Mesenchymal stem cell (in vitro differentiated cells and primary cell): Measurements from ENCODE around the gene ELMO1.

Experiments
- DNase-seq: peaks from one replicate; pipeline ENCODE4 v3.0.0-alpha.2; 2013
- H2AFZ ChIP-seq: one replicate; pipeline ENCODE4 v1.6.1; 2013; ENCODE audit warnings: low read depth, mild to moderate bottlenecking, control low read depth, inconsistent platforms, low read length, moderate library complexity
- H2AK5ac ChIP-seq: 2 replicates; pipeline ENCODE4 v1.6.1; 2013; ENCODE audit warnings: low read length, moderate library complexity, mild to moderate bottlenecking, inconsistent platforms; ENCODE audit not compliant: severe bottlenecking
- H2BK120ac ChIP-seq: one replicate; pipeline ENCODE4 v1.6.1; 2013; ENCODE audit warnings: low read depth, mild to moderate bottlenecking, inconsistent platforms, low read length, moderate library complexity
- H2BK12ac ChIP-seq, 2 experiments: one replicate each; pipeline ENCODE4 v1.6.1; 2013; ENCODE audit warnings: inconsistent platforms in 2 of 2, low read length in 2 of 2, mild to moderate bottlenecking in 2 of 2, moderate library complexity in 2 of 2, control low read depth in 1 of 2
- H2BK15ac ChIP-seq: one replicate; pipeline ENCODE4 v1.6.1; 2013; ENCODE audit warnings: mild to moderate bottlenecking, low read depth, inconsistent platforms; ENCODE audit not compliant: poor library complexity, severe bottlenecking
- H2BK5ac ChIP-seq: 2 replicates; pipeline ENCODE4 v1.6.1; 2013; ENCODE audit warnings: low read depth, mild to moderate bottlenecking, low read length, control low read depth, inconsistent platforms; ENCODE audit not compliant: poor library complexity, severe bottlenecking
- H3K14ac ChIP-seq, 2 experiments: one replicate each; pipeline ENCODE4 v1.6.1; 2013; ENCODE audit warnings: inconsistent platforms in 2 of 2, low read length in 2 of 2, control low read depth in 1 of 2, mild to moderate bottlenecking in 1 of 2, moderate library complexity in 1 of 2
- H3K18ac ChIP-seq, 2 experiments: one replicate each; pipeline ENCODE4 v1.6.1; 2013; ENCODE audit warnings: inconsistent platforms in 2 of 2, low read length in 2 of 2, control low read depth in 1 of 2, low read depth in 1 of 2, mild to moderate bottlenecking in 1 of 2
- H3K23ac ChIP-seq, 2 experiments: one replicate each; pipeline ENCODE4 v1.6.1; 2013; ENCODE audit warnings: inconsistent platforms in 2 of 2, low read length in 2 of 2, mild to moderate bottlenecking in 2 of 2, moderate library complexity in 2 of 2, control low read depth in 1 of 2
- H3K27ac ChIP-seq: 2 replicates; pipeline ENCODE4 v1.5.1; 2013; ENCODE audit warnings: mild to moderate bottlenecking, moderate library complexity, low read length, control low read depth, inconsistent platforms; ENCODE audit not compliant: poor library complexity, severe bottlenecking
- H3K27me3 ChIP-seq, 2 experiments: 2 replicates each; pipeline versions ENCODE4 v1.6.1 to v1.7.0; 2013; ENCODE audit warnings: low read length in 2 of 2, mild to moderate bottlenecking in 2 of 2, moderate library complexity in 2 of 2, control low read depth in 1 of 2, inconsistent platforms in 1 of 2; ENCODE audit not compliant: control insufficient read depth in 1 of 2, insufficient read depth in 1 of 2
- H3K36me3 ChIP-seq, 2 experiments: 2 replicates each; pipeline versions ENCODE4 v1.6.1 to v1.7.0; 2013; ENCODE audit warnings: low read length in 2 of 2, control low read depth in 1 of 2, inconsistent platforms in 1 of 2, low read depth in 1 of 2, mild to moderate bottlenecking in 1 of 2; ENCODE audit not compliant: insufficient read depth in 2 of 2, control insufficient read depth in 1 of 2
- H3K4ac ChIP-seq, 2 experiments: one replicate each; pipeline ENCODE4 v1.6.1; 2013; ENCODE audit warnings: inconsistent platforms in 2 of 2, low read length in 2 of 2, mild to moderate bottlenecking in 2 of 2, moderate library complexity in 2 of 2, control low read depth in 1 of 2, low read depth in 1 of 2
- H3K4me1 ChIP-seq: 2 replicates; pipeline ENCODE4 v1.6.1; 2013; ENCODE audit warnings: low read depth, low read length, control low read depth; ENCODE audit not compliant: control insufficient read depth, insufficient read depth
- H3K4me2 ChIP-seq: 2 replicates; pipeline ENCODE4 v1.6.1; 2013; ENCODE audit warnings: low read length, mild to moderate bottlenecking, inconsistent platforms; ENCODE audit not compliant: poor library complexity, severe bottlenecking
- H3K4me3 ChIP-seq, 2 experiments: 2 replicates each; pipeline versions ENCODE4 v1.5.1 to v1.7.0; 2013; ENCODE audit warnings: low read length in 2 of 2, mild to moderate bottlenecking in 2 of 2, control low read depth in 1 of 2, low read depth in 1 of 2; ENCODE audit not compliant: insufficient read depth in 1 of 2
- H3K79me1 ChIP-seq: replicated peaks from 2 replicates; pipeline ENCODE4 v1.6.1; 2013; ENCODE audit warnings: mild to moderate bottlenecking, control low read depth, low read length, inconsistent platforms; ENCODE audit not compliant: poor library complexity, severe bottlenecking
- H3K9ac ChIP-seq: 2 replicates; pipeline ENCODE4 v1.7.0; 2013; ENCODE audit warnings: mild to moderate bottlenecking, low read length, moderate library complexity
- H3K9me3 ChIP-seq: 2 replicates; pipeline ENCODE4 v1.7.0; 2013; ENCODE audit warnings: mild to moderate bottlenecking, low read length; ENCODE audit not compliant: control insufficient read depth
- H4K8ac ChIP-seq: one replicate; pipeline ENCODE4 v1.6.1; 2013; ENCODE audit warnings: inconsistent platforms, mild to moderate bottlenecking, low read length, moderate library complexity
- H4K91ac ChIP-seq: one replicate; pipeline ENCODE4 v1.6.1; 2013; ENCODE audit warnings: mild to moderate bottlenecking, low read length, inconsistent platforms
- WGBS: methylation state at CpG from one replicate; pipeline ENCODE4 v1.1.7; 2013; ENCODE audit warnings: mixed read lengths; 5-methylcytosine and 5-hydroxymethylcytosine counted together

Gene ELMO1

DNA sequence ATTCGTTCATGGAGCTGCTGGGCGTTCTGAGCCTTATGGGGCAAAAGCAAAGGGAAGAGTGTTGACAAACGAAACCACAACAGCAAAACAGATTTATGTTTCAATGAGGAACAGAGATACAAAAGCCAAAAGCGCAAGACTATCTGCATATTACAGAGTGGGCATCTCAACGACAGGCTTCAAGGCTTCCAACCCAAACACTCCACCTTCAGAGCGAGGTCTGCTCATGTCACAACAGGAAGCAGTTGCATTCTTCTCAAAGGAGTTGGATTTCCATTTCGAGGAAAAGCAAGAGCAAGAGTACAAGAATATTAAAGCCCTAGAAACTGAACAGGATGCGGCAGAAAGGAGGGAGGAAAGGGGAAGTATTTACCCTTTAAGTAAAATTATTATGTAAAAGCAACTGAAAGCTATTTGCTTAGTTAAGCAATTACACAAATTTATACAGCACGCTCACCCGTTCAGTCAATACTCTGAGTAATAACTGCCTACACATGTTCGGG lies 189.3 kb downstream of the ELMO1 start:
- Histone ChIP-seq H2AK5ac (no peak overlapping the region), H2BK12ac (no peak overlapping the region), H3K18ac (no peak overlapping the region), H4K91ac (no peak overlapping the region), H3K4me3 (no peak overlapping the region), H3K27me3 (no peaks in the 10 kb centered on the region), H3K9me3 (no peaks in the 10 kb centered on the region), H3K79me1 (no peaks in the 10 kb centered on the region), H3K36me3 (no peaks in the 10 kb centered on the region), H3K4me1 (no peaks in the 10 kb centered on the region), H3K4me2 (no peak overlapping the region), H2BK5ac (no peak overlapping the region), H2BK15ac (no peak overlapping the region), H3K27ac (no peak overlapping the region), H2AFZ (no peak overlapping the region), H3K23ac (no peak overlapping the region), H3K4ac (no peak overlapping the region), H4K8ac (no peak overlapping the region), H2BK120ac (no peak overlapping the region), H3K9ac (no peak overlapping the region), H3K14ac (no peak overlapping the region)
- whole genome bisulfite sequencing: 80% methylated on average over 9 of the region's 11 CpGs
- DNase-seq: no peak

DNA sequence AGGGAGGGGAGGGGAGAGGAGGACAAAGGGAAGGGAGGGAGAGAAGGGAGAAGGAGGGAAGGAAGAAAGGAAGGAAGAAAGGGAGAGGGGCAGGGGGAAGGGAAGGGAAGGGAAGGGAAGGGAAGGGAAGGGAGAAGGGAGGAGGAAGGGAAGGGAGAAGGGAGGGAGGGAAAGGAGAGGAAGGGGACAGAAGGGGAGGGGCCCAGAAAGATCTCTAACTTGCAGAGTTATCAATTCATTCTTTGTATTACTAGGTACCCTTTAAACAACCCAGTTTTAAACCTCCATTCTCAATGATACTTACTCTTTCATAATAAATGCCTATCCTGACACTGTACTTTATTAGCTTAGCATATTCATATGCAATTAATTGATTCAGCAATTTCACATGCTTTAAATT lies 192.0 kb downstream of the ELMO1 start:
- H4K91ac ChIP-seq: no peak overlapping the region
- no peaks in the 10 kb centered on the region for H3K36me3 ChIP-seq
- H2AFZ ChIP-seq: no peak overlapping the region
- no peaks in the 10 kb centered on the region for H3K9me3 ChIP-seq
- no peak overlapping the region for H3K4me2 ChIP-seq
- H3K9ac ChIP-seq: no peak overlapping the region
- no peak overlapping the region for H2BK15ac ChIP-seq
- H3K23ac ChIP-seq: no peak overlapping the region
- H2AK5ac ChIP-seq: no peak overlapping the region
- no peak overlapping the region for H2BK120ac ChIP-seq
- H3K14ac ChIP-seq: no peak overlapping the region
- no peak overlapping the region for H3K4ac ChIP-seq
- no peak overlapping the region for H3K27ac ChIP-seq
- H4K8ac ChIP-seq: no peak overlapping the region
- no peak overlapping the region for H2BK12ac ChIP-seq
- H3K27me3 ChIP-seq: no peaks in the 10 kb centered on the region
- no peak overlapping the region for H3K18ac ChIP-seq
- no peaks in the 10 kb centered on the region for H3K4me1 ChIP-seq
- H3K79me1 ChIP-seq: no peaks in the 10 kb centered on the region
- no peak overlapping the region for H3K4me3 ChIP-seq
- no peak for DNase-seq
- H2BK5ac ChIP-seq: no peak overlapping the region

DNA sequence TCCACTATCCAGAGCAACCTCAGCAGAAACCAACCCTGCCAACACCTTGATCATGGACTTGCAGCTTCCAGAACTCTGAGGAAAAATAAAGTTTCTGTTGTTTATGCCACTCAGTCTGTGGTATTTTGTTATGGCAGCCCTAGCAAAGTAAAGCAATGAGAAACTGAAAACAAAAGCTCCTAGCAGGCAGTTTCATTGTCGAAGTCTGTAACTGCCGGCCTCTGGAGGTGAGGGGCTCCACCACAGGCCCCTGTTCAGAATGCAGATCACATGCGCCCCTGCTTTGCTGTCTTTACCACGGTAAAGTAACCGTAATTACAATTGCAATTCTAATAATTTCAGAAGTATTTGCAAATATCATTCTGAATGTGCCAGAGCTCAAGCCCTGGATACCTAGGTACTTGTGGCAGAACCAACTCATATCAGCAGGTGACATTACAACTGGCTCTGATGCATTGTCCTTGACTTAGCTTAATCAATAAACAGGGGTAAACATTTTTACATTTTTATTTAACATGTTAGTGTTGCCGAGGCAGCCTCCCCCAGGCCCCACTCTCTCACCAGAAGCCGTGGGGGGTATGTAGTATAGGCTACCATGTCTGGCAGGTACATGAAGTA lies 193.2 kb downstream of the ELMO1 start:
- Histone ChIP-seq H3K9me3 (no peaks in the 10 kb centered on the region), H3K14ac (no peak overlapping the region), H3K4me2 (no peak overlapping the region), H2BK12ac (no peak overlapping the region), H2BK120ac (no peak overlapping the region), H3K4me3 (no peak overlapping the region), H2AFZ (no peak overlapping the region), H3K18ac (no peak overlapping the region), H2BK15ac (no peak overlapping the region), H3K9ac (no peak overlapping the region), H2BK5ac (no peak overlapping the region), H3K27me3 (no peaks in the 10 kb centered on the region), H4K91ac (no peak overlapping the region), H3K23ac (no peak overlapping the region), H3K4ac (no peak overlapping the region), H3K79me1 (no peaks in the 10 kb centered on the region), H2AK5ac (no peak overlapping the region), H3K4me1 (no peaks in the 10 kb centered on the region), H3K36me3 (no peaks in the 10 kb centered on the region), H3K27ac (no peak overlapping the region), H4K8ac (no peak overlapping the region)
- whole genome bisulfite sequencing: 91% methylated on average over 5 of the region's 7 CpGs
- no peak for DNase-seq

DNA sequence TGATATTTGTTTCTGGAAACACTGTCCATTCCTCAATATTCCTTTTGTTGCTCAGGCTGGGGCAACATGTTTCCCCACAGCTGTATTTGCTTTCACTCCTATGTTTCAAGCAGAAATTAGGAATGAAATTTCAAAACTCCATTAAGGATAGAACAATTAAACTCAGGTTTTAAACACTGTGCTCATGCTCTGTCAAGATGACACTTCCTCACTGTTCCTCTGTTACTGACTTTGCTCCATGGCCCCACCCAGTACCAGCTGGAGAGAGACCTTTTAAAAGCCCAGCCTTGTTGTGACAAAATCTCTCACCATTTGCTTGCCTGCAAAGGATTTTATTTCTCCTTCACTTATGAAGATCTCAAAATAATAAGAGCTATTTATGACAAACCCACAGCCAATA lies 197.4 kb downstream of the ELMO1 start:
- H4K91ac ChIP-seq: no peak overlapping the region
- H2BK12ac ChIP-seq: no peak overlapping the region
- no peak overlapping the region for H3K4me2 ChIP-seq
- H3K23ac ChIP-seq: no peak overlapping the region
- H2BK120ac ChIP-seq: no peak overlapping the region
- H2BK15ac ChIP-seq: no peak overlapping the region
- no peak overlapping the region for H3K27ac ChIP-seq
- H3K9ac ChIP-seq: no peak overlapping the region
- no peak overlapping the region for H3K4me3 ChIP-seq
- H3K18ac ChIP-seq: no peak overlapping the region
- H2AK5ac ChIP-seq: no peak overlapping the region
- no peak for DNase-seq
- H3K36me3 ChIP-seq: no peaks in the 10 kb centered on the region
- H3K27me3 ChIP-seq: no peaks in the 10 kb centered on the region
- H3K9me3 ChIP-seq: no peaks in the 10 kb centered on the region
- no peaks in the 10 kb centered on the region for H3K79me1 ChIP-seq
- H4K8ac ChIP-seq: no peak overlapping the region
- no peak overlapping the region for H2BK5ac ChIP-seq
- H3K4ac ChIP-seq: no peak overlapping the region
- H2AFZ ChIP-seq: no peak overlapping the region
- H3K4me1 ChIP-seq: no peaks in the 10 kb centered on the region
- H3K14ac ChIP-seq: no peak overlapping the region
